Osteocyte (in vitro differentiated cells): Measurements from ENCODE around the gene AKAP13. TPM values are rescaled to one million over a fixed set of nuclear protein-coding genes. Genes with fewer than 3 reads are reported as not detected.

ENCODE experiments used
- DNase-seq: peaks from one replicate; pipeline ENCODE4 v3.0.0; 2021; ENCODE audit warnings: mixed read lengths; ENCODE audit not compliant: unreplicated experiment; ENCODE audit errors: extremely low spot score
- H3K27ac Mint-ChIP-seq: one replicate; pipeline ENCODE4 v1.8.0; 2021; ENCODE audit warnings: mild to moderate bottlenecking, mixed read lengths; ENCODE audit not compliant: unreplicated experiment
- H3K27me3 Mint-ChIP-seq: one replicate; pipeline ENCODE4 v1.8.0; 2021; ENCODE audit warnings: mixed read lengths; ENCODE audit not compliant: unreplicated experiment
- H3K36me3 Mint-ChIP-seq: one replicate; pipeline ENCODE4 v1.8.0; 2021; ENCODE audit warnings: mixed read lengths; ENCODE audit not compliant: unreplicated experiment
- H3K4me1 Mint-ChIP-seq: one replicate; pipeline ENCODE4 v1.8.0; 2021; ENCODE audit warnings: mixed read lengths; ENCODE audit not compliant: unreplicated experiment
- H3K4me3 Mint-ChIP-seq: one replicate; pipeline ENCODE4 v1.8.0; 2021; ENCODE audit warnings: mild to moderate bottlenecking, moderate library complexity, mixed read lengths; ENCODE audit not compliant: unreplicated experiment
- H3K9me3 Mint-ChIP-seq: one replicate; pipeline ENCODE4 v1.8.0; 2021; ENCODE audit warnings: mixed read lengths; ENCODE audit not compliant: unreplicated experiment
- total RNA-seq: library from RNA; stranded (reverse); gene quantifications from 2 replicates; pipeline ENCODE4 v1.2.1, GENCODE V29; 2021
- TF ChIP-seq, protein P1 (sequence below): fragments of 200-600 bp; sonication (generic); IDR thresholded peaks from 2 replicates; pipeline ENCODE4 v1.5.0; 2021; ENCODE audit warnings: antibody characterized with exemption, mild to moderate bottlenecking, moderate library complexity

The AKAP13 gene
- total RNA-seq, 1 donor from 2014 or later: 146 TPM

DNA sequence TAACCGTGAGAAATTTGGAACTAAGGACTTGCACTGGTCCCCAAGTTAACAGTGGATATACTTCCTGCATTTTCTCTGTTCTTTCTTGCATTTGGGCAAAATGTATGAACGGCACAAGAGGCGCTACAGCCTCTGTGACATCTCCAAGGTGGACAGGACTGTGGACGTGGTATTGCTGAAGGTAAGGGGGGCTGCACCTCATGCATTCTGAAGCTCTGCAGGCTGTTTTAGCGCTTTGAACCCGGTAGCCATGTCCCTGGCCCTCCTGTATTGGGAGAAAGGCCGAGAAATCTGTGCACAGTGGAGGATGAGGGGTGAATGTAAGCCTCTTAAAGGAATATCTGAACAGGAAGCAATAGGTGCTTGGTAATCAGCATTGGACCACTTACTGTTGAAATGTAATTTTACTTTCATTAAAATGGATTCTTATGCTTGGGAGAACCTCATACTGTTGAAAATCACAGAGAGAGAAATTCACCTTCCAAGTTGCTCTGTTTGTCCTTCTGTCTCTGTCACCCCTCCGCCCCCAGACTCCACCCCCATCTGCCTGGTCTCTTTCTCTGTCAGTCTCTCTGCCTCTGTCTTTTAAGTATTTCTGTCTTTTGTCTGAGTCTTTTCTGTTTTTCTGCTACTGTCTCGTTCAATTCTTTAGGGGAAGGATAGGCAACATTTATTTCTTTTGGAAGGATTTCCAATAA is 239.7 kb downstream of the AKAP13 start:
- no peak overlapping the region for H3K4me3 Mint-ChIP-seq
- peaks cover 44% of the 10 kb centered on the region for H3K4me1 Mint-ChIP-seq
- no peak overlapping the region for H3K27ac Mint-ChIP-seq
- DNase-seq: no peak
- H3K9me3 Mint-ChIP-seq: no peaks in the 10 kb centered on the region
- TF ChIP-seq, protein P1, sequence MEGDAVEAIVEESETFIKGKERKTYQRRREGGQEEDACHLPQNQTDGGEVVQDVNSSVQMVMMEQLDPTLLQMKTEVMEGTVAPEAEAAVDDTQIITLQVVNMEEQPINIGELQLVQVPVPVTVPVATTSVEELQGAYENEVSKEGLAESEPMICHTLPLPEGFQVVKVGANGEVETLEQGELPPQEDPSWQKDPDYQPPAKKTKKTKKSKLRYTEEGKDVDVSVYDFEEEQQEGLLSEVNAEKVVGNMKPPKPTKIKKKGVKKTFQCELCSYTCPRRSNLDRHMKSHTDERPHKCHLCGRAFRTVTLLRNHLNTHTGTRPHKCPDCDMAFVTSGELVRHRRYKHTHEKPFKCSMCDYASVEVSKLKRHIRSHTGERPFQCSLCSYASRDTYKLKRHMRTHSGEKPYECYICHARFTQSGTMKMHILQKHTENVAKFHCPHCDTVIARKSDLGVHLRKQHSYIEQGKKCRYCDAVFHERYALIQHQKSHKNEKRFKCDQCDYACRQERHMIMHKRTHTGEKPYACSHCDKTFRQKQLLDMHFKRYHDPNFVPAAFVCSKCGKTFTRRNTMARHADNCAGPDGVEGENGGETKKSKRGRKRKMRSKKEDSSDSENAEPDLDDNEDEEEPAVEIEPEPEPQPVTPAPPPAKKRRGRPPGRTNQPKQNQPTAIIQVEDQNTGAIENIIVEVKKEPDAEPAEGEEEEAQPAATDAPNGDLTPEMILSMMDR: no peak
- H3K27me3 Mint-ChIP-seq: no peaks in the 10 kb centered on the region
- H3K36me3 Mint-ChIP-seq: no peaks in the 10 kb centered on the region

DNA sequence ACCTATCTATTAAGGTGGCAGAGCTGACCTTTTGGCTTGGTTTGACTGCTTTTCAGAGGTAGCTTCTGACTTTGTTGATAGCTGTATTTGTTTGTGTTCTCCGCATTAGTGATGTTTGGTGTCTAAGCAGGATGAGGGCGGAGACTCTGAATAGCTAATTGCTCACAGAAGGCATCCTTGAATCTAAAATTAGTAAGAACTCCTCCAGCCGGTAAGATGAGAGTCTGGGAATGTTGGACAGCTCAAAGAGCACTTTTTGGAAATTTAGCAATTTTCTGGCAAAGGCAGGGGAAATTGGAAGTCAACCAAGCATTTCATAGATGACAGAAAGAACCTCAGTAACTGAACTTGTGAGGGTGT is 240.3 kb downstream of the AKAP13 start:
- peaks cover 43% of the 10 kb centered on the region for H3K4me1 Mint-ChIP-seq
- no peaks in the 10 kb centered on the region for H3K27me3 Mint-ChIP-seq
- no peak overlapping the region for H3K27ac Mint-ChIP-seq
- H3K9me3 Mint-ChIP-seq: no peaks in the 10 kb centered on the region
- H3K4me3 Mint-ChIP-seq: no peak overlapping the region
- no peak for DNase-seq
- TF ChIP-seq, protein P1: no peak
- no peaks in the 10 kb centered on the region for H3K36me3 Mint-ChIP-seq

DNA sequence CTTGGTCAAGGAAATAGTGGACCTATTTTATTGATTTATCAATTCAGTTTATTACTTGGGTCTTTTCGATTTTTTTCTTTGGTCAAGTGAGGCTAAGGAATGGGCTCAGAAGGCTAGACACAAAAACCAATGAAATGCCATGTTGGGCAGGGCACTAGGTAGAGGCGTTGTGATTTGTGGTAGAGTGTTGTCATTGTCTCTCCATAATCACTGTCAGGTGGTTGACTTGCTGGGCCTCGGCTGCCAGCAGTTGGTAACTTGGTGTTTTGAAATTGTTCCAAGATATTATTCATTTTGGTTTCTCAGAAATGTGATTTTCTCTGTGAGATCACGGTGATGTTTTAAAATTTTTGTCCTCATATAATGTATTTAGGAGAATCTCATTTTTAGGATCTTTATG is 240.7 kb downstream of the AKAP13 start:
- no peaks in the 10 kb centered on the region for H3K27me3 Mint-ChIP-seq
- TF ChIP-seq, protein P1: no peak
- peaks cover 40% of the 10 kb centered on the region for H3K4me1 Mint-ChIP-seq
- H3K36me3 Mint-ChIP-seq: no peaks in the 10 kb centered on the region
- DNase-seq: no peak
- H3K27ac Mint-ChIP-seq: no peak overlapping the region
- H3K9me3 Mint-ChIP-seq: no peaks in the 10 kb centered on the region
- H3K4me3 Mint-ChIP-seq: no peak overlapping the region

DNA sequence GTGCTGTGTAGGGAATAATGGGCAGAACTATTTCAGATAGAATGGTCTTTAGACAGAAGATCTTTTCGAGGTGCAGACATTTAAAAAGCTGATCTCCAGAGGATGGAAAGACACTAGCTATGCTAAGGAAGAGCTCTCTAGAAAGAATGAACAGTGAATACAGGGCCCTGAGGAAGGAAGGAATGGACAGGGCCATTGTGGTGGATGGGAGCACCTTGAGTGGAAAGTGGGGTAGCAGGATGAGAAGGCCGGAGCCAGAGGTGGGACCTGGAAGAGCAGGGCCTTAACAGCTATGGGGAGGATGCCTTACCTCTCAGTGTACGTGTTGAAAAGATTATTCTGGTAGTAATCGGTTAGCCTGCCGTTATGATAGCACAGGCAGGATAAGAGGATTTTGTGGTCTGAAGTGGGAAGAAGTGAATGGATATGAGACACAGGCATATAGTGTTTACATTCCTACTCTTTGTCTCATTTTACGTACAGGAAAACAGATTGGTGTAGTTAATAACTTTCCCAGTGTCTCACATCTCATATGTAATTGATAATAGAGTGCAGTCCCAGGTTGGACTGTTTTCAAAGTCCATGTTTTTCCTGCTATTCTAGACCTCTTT is 241.9 kb downstream of the AKAP13 start:
- peak overlapping the region; percentile 71 for H3K27ac Mint-ChIP-seq
- H3K27me3 Mint-ChIP-seq: no peaks in the 10 kb centered on the region
- peaks cover 7% of the 10 kb centered on the region for H3K36me3 Mint-ChIP-seq
- no peaks in the 10 kb centered on the region for H3K9me3 Mint-ChIP-seq
- H3K4me1 Mint-ChIP-seq: peaks cover 41% of the 10 kb centered on the region
- TF ChIP-seq, protein P1: no peak
- H3K4me3 Mint-ChIP-seq: peak overlapping the region; percentile 61
- no peak for DNase-seq

DNA sequence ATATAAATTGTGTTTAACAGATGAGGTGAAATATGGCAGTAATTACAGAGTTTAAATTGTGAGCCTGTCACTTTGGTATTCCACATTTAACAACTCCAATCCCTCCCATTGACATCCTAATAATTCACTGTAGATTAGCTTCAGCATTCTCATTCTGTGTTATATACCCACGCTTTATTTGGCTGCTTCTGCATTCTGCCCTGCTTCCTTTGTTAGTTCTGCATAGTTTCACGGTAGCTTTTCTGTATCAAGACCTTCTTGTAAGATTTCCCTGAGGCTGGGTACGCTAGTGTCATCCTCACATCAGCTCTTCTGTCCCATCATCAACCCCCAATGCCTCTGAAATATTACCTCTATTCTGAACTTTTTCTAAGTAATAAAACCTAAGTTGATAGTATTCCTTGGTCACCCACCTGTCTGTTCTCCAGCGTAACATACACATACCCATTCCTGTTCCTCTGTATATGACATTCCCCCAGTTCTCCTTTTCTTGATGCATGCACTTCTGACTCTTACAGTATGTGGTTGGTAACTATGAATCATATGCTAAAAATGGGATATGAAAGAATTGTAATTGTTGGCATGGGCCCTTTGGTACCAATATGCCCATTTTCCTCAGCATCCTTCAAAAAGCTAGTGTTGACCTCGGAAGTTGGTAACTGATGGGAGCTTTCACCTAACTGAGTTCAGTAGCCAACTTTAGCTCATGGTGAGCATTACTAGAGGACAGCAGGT is 243.1 kb downstream of the AKAP13 start:
- H3K9me3 Mint-ChIP-seq: no peaks in the 10 kb centered on the region
- peaks cover 7% of the 10 kb centered on the region for H3K36me3 Mint-ChIP-seq
- H3K27me3 Mint-ChIP-seq: no peaks in the 10 kb centered on the region
- H3K27ac Mint-ChIP-seq: peak overlapping the region; percentile 73
- TF ChIP-seq, protein P1: no peak
- no peak for DNase-seq
- H3K4me1 Mint-ChIP-seq: peaks cover 41% of the 10 kb centered on the region
- H3K4me3 Mint-ChIP-seq: peak overlapping the region; percentile 12
